ENCODE data around the gene RASD1.
"Not testable (repeated sequence)": the region's sequence is repeated elsewhere in the genome, so short reads cannot be mapped to it uniquely, and the experiment has no call there.

The RASD1 gene

GRCh38 chr17:17455173-17455572 lies 41.0 kb downstream of the RASD1 start:
- in situ Hi-C loops (cut with HindIII; ENCODE audit: low sequenced_read_pairs) = loop anchor here (5.0 kb wide), 1 partner anchor 73 kb away; no protein-coding TSS in a partner anchor
- no peak for DNase-seq (ENCODE audit: low read depth)
- H3K4me3 ChIP-seq (ENCODE audit: low read depth, low read length) = no peak overlapping the region
- TF ChIP-seq CTCF (IDR thresholded peaks at IDR 0.05; ENCODE audit: low read depth, low read length, missing control alignments) = no peak

- H3K4me3 ChIP-seq (ENCODE audit: low read depth, low read length); DNase-seq (ENCODE audit: low read depth): not testable (repeated sequence)
- in situ Hi-C loops (cut with HindIII; ENCODE audit: low sequenced_read_pairs) = loop anchor here (5.0 kb wide), 1 partner anchor 72 kb away; no protein-coding TSS in a partner anchor
Observed at GRCh38 chr17:17454700-17455099, 41.5 kb downstream of the RASD1 start.

GRCh38 chr17:17454276-17454675 lies 41.9 kb downstream of the RASD1 start:
- DNase-seq (ENCODE audit: low read depth) = no peak
- no peak overlapping the region for H3K4me3 ChIP-seq (ENCODE audit: low read depth, low read length)
- in situ Hi-C loops (cut with HindIII; ENCODE audit: low sequenced_read_pairs) = no loop called here
- TF ChIP-seq CTCF (IDR thresholded peaks at IDR 0.05; ENCODE audit: low read depth, low read length, missing control alignments) = no peak

GRCh38 chr17:17453088-17453487 lies 43.1 kb downstream of the RASD1 start:
- in situ Hi-C loops (cut with HindIII; ENCODE audit: low sequenced_read_pairs) = no loop called here
- TF ChIP-seq CTCF (IDR thresholded peaks at IDR 0.05; ENCODE audit: low read depth, low read length, missing control alignments) = no peak
- no peak for DNase-seq (ENCODE audit: low read depth)
- H3K4me3 ChIP-seq (ENCODE audit: low read depth, low read length) = no peak overlapping the region

GRCh38 chr17:17448723-17449122 lies 47.5 kb downstream of the RASD1 start:
- no peak overlapping the region for H3K4me3 ChIP-seq (ENCODE audit: low read depth, low read length)
- DNase-seq (ENCODE audit: low read depth) = no peak
- in situ Hi-C loops (cut with HindIII; ENCODE audit: low sequenced_read_pairs) = no loop called here
- no peak for TF ChIP-seq CTCF (IDR thresholded peaks at IDR 0.05; ENCODE audit: low read depth, low read length, missing control alignments)

GRCh38 chr17:17448076-17448475 lies 48.1 kb downstream of the RASD1 start:
- in situ Hi-C loops (cut with HindIII; ENCODE audit: low sequenced_read_pairs) = no loop called here
- TF ChIP-seq CTCF (IDR thresholded peaks at IDR 0.05; ENCODE audit: low read depth, low read length, missing control alignments) = no peak
- DNase-seq (ENCODE audit: low read depth) = no peak
- H3K4me3 ChIP-seq (ENCODE audit: low read depth, low read length) = no peak overlapping the region

GRCh38 chr17:17447264-17447663 lies 48.9 kb downstream of the RASD1 start:
- H3K4me3 ChIP-seq (ENCODE audit: low read depth, low read length) = no peak overlapping the region
- no peak for DNase-seq (ENCODE audit: low read depth)
- in situ Hi-C loops (cut with HindIII; ENCODE audit: low sequenced_read_pairs) = no loop called here
- no peak for TF ChIP-seq CTCF (IDR thresholded peaks at IDR 0.05; ENCODE audit: low read depth, low read length, missing control alignments)

Data from astrocyte of the cerebellum (primary cell).